Measurements from ENCODE around the gene LRRC28. TPM values are rescaled to one million over a fixed set of nuclear protein-coding genes. Genes with fewer than 3 reads are reported as not detected.
A peak's percentile ranks its signal among the peaks of the same experiment; 100 is the strongest.

Gene LRRC28
- total RNA-seq, 2 donors from 2014 or later, result 27.2 to 28.4 TPM

- TF ChIP-seq CTCF (IDR thresholded peaks at IDR 0.05), result no peak
- H3K27me3 ChIP-seq, result no peaks in the 10 kb centered on the region
- H3K4me3 ChIP-seq, result no peak overlapping the region
- H3K4me1 ChIP-seq, result no peaks in the 10 kb centered on the region
- intact Hi-C loops (cut with DNase I), result no loop called here
- H3K9ac ChIP-seq (ENCODE audit: low read depth in 2 of 2, low read length in 2 of 2), result no peak overlapping the region
- no peak for DNase-seq
- H3K36me3 ChIP-seq, result no peaks in the 10 kb centered on the region
- H3K27ac ChIP-seq, result no peak overlapping the region
- no peaks in the 10 kb centered on the region for H3K9me3 ChIP-seq
Measured at GRCh38 chr15:99241752-99242151, 9.5 kb upstream of the LRRC28 start.

- Histone ChIP-seq H3K27ac (no peak overlapping the region), H3K9me3 (no peaks in the 10 kb centered on the region), H3K4me3 (no peak overlapping the region), H3K36me3 (no peaks in the 10 kb centered on the region), H3K27me3 (no peaks in the 10 kb centered on the region), H3K9ac (ENCODE audit: low read depth in 2 of 2, low read length in 2 of 2) (no peak overlapping the region), H3K4me1 (no peaks in the 10 kb centered on the region)
- TF ChIP-seq CTCF (IDR thresholded peaks at IDR 0.05), result no peak
- intact Hi-C loops (cut with DNase I), result no loop called here
- no peak for DNase-seq
Measured at GRCh38 chr15:99244306-99244705, 7.0 kb upstream of the LRRC28 start.

GRCh38 chr15:99247062-99247461 is 4.2 kb upstream of the LRRC28 start:
- no peak for DNase-seq
- H3K36me3 ChIP-seq, result no peaks in the 10 kb centered on the region
- H3K9me3 ChIP-seq, result no peaks in the 10 kb centered on the region
- TF ChIP-seq CTCF (IDR thresholded peaks at IDR 0.05), result no peak
- no peak overlapping the region for H3K27ac ChIP-seq
- no peaks in the 10 kb centered on the region for H3K27me3 ChIP-seq
- intact Hi-C loops (cut with DNase I), result no loop called here
- no peak overlapping the region for H3K4me3 ChIP-seq
- H3K4me1 ChIP-seq, result no peaks in the 10 kb centered on the region
- H3K9ac ChIP-seq (ENCODE audit: low read depth in 2 of 2, low read length in 2 of 2), result no peak overlapping the region

- Histone ChIP-seq H3K4me1 (no peaks in the 10 kb centered on the region), H3K9ac (ENCODE audit: low read depth in 2 of 2, low read length in 2 of 2) (peak overlapping the region in 1 of 2 donors; percentile 64), H3K4me3 (no peak overlapping the region), H3K36me3 (no peaks in the 10 kb centered on the region), H3K9me3 (no peaks in the 10 kb centered on the region), H3K27me3 (no peaks in the 10 kb centered on the region), H3K27ac (no peak overlapping the region)
- DNase-seq, result no peak
- TF ChIP-seq CTCF (IDR thresholded peaks at IDR 0.05), result no peak
- intact Hi-C loops (cut with DNase I), result no loop called here
Measured at GRCh38 chr15:99248000-99248715, 3.1 kb upstream of the LRRC28 start.

GRCh38 chr15:99249270-99249841 is 1.9 kb upstream of the LRRC28 start, which contains the start of gene TTC23:
TTC23 (minus strand) TSS chr15:99249581; CDS start chr15:99228712, 20,869 bp downstream.
- H3K9ac ChIP-seq (ENCODE audit: low read depth in 2 of 2, low read length in 2 of 2), result peak within 1 kb of the TSS; percentile 54 to 99
- H3K4me1 ChIP-seq, result no peaks in the 10 kb centered on the region
- intact Hi-C loops (cut with DNase I), result no loop called here
- TF ChIP-seq CTCF (IDR thresholded peaks at IDR 0.05), result no peak
- H3K4me3 ChIP-seq, result peak within 1 kb of the TSS; percentile 75
- no peaks in the 10 kb centered on the region for H3K9me3 ChIP-seq
- H3K27me3 ChIP-seq, result no peaks in the 10 kb centered on the region
- H3K36me3 ChIP-seq, result no peaks in the 10 kb centered on the region
- peak; percentile 72 for DNase-seq
- peak within 1 kb of the TSS; percentile 96 for H3K27ac ChIP-seq

All from colonic mucosa (tissue), 4 donors.